ENCODE data around the gene TEDC2.

DNA sequence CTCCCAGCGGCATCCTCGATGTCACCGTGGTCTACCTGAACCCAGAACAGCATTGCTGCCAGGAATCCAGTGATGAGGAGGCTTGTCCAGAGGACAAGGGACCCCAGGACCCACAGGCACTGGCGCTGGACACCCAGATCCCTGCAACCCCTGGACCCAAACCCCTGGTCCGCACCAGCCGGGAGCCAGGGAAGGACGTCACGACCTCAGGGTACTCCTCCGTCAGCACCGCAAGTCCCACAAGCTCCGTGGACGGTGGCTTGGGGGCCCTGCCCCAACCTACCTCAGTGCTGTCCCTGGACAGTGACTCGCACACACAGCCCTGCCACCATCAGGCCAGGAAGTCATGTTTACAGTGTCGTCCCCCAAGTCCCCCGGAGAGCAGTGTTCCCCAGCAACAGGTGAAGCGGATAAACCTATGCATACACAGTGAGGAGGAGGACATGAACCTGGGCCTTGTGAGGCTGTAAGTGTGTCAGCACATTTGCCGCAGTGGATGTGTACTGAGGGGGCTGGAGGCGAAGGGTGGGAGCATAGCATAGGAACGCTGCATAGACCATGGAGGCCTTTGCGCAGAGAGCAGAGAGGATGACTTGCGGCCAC lies 3.3 kb upstream of the TEDC2 start:
- TF ChIP-seq, protein P1, sequence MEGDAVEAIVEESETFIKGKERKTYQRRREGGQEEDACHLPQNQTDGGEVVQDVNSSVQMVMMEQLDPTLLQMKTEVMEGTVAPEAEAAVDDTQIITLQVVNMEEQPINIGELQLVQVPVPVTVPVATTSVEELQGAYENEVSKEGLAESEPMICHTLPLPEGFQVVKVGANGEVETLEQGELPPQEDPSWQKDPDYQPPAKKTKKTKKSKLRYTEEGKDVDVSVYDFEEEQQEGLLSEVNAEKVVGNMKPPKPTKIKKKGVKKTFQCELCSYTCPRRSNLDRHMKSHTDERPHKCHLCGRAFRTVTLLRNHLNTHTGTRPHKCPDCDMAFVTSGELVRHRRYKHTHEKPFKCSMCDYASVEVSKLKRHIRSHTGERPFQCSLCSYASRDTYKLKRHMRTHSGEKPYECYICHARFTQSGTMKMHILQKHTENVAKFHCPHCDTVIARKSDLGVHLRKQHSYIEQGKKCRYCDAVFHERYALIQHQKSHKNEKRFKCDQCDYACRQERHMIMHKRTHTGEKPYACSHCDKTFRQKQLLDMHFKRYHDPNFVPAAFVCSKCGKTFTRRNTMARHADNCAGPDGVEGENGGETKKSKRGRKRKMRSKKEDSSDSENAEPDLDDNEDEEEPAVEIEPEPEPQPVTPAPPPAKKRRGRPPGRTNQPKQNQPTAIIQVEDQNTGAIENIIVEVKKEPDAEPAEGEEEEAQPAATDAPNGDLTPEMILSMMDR (IDR thresholded peaks at IDR 0.05): no peak
- TF ChIP-seq POLR2A (IDR thresholded peaks at IDR 0.05) (no peak), EP300 (IDR thresholded peaks at IDR 0.05) (no peak)
